IPS DF 6.9 (cell line): ENCODE data around the gene DAGLA.
A peak's percentile ranks its signal among the peaks of the same experiment; 100 is the strongest.

Experiments used
- DNase-seq: peaks from one replicate; pipeline ENCODE4 v3.0.0-alpha.2; 2013; ENCODE audit warnings: low read depth, low spot score
- H3K27ac ChIP-seq: one replicate; pipeline ENCODE4 v1.5.1; 2013; ENCODE audit warnings: low read length, control low read depth
- H3K27me3 ChIP-seq: 2 replicates; pipeline ENCODE4 v1.6.1; 2013; ENCODE audit warnings: mild to moderate bottlenecking, low read length; ENCODE audit not compliant: control insufficient read depth, insufficient read depth
- H3K36me3 ChIP-seq: 2 replicates; pipeline ENCODE4 v1.6.1; 2013; ENCODE audit warnings: low read length; ENCODE audit not compliant: control insufficient read depth, insufficient read depth
- H3K4me1 ChIP-seq: 2 replicates; pipeline ENCODE4 v1.6.1; 2013; ENCODE audit warnings: low read length; ENCODE audit not compliant: control insufficient read depth, insufficient read depth
- H3K4me3 ChIP-seq: 2 replicates; pipeline ENCODE4 v1.5.1; 2013; ENCODE audit warnings: mild to moderate bottlenecking, low read length
- H3K9me3 ChIP-seq: 2 replicates; pipeline ENCODE4 v1.6.1; 2013; ENCODE audit warnings: low read length, inconsistent platforms; ENCODE audit not compliant: control insufficient read depth, insufficient read depth
- WGBS: extraction: QIAGEN DNeasy Blood & Tissue Kit; methylation state at CpG from one replicate; pipeline ENCODE4 v1.1.7; 2013; ENCODE audit warnings: mixed read lengths, missing lambda C conversion rate; ENCODE audit not compliant: insufficient read length, insufficient coverage; 5-methylcytosine and 5-hydroxymethylcytosine counted together

Gene DAGLA

GRCh38 chr11:61787928-61788491 lies 107.8 kb downstream of the DAGLA start:
- Histone ChIP-seq H3K36me3 (peaks cover 38% of the 10 kb centered on the region), H3K27ac (no peak overlapping the region), H3K9me3 (no peaks in the 10 kb centered on the region), H3K4me1 (no peaks in the 10 kb centered on the region), H3K4me3 (no peak overlapping the region), H3K27me3 (no peaks in the 10 kb centered on the region)
- WGBS: no CpG with 5 or more reads among the region's 9 CpGs
- DNase-seq: peak; percentile 43

- no peak overlapping the region for H3K27ac ChIP-seq
- H3K36me3 ChIP-seq: peaks cover 38% of the 10 kb centered on the region
- no peaks in the 10 kb centered on the region for H3K9me3 ChIP-seq
- DNase-seq: no peak
- H3K4me1 ChIP-seq: no peaks in the 10 kb centered on the region
- H3K4me3 ChIP-seq: peak overlapping the region; percentile 64; the same call in 1 of the 2 replicates
- WGBS: no CpG with 5 or more reads among the region's 14 CpGs
- no peaks in the 10 kb centered on the region for H3K27me3 ChIP-seq
Observed at GRCh38 chr11:61791737-61792309, 111.6 kb downstream of the DAGLA start.

GRCh38 chr11:61792310-61793082 lies 112.3 kb downstream of the DAGLA start, which contains the start of the genes FEN1 and TMEM258:
Gene FEN1 (plus strand): TSS chr11:61792911. CDS start chr11:61795362, 2,451 bp downstream.
Gene TMEM258 (minus strand): TSS chr11:61792599. CDS start chr11:61792558, 41 bp downstream.
- no peaks in the 10 kb centered on the region for H3K9me3 ChIP-seq
- no peak for DNase-seq
- peaks cover 32% of the 10 kb centered on the region for H3K36me3 ChIP-seq
- H3K4me3 ChIP-seq: peak within 1 kb of the TSS; percentile 64
- H3K4me1 ChIP-seq: no peaks in the 10 kb centered on the region
- H3K27ac ChIP-seq: no peak within 1 kb of the TSS
- H3K27me3 ChIP-seq: no peaks in the 10 kb centered on the region
- WGBS: no CpG with 5 or more reads among the region's 61 CpGs

- peaks cover 27% of the 10 kb centered on the region for H3K36me3 ChIP-seq
- peak overlapping the region; percentile 64 for H3K4me3 ChIP-seq
- no peaks in the 10 kb centered on the region for H3K9me3 ChIP-seq
- no CpG with 5 or more reads among the region's 29 CpGs for WGBS
- no peaks in the 10 kb centered on the region for H3K27me3 ChIP-seq
- H3K4me1 ChIP-seq: no peaks in the 10 kb centered on the region
- no peak overlapping the region for H3K27ac ChIP-seq
- DNase-seq: no peak
Observed at GRCh38 chr11:61793083-61793828, 113.1 kb downstream of the DAGLA start.

- Histone ChIP-seq H3K27ac (no peak overlapping the region), H3K36me3 (peaks cover 24% of the 10 kb centered on the region), H3K9me3 (no peaks in the 10 kb centered on the region), H3K27me3 (no peaks in the 10 kb centered on the region), H3K4me3 (peak overlapping the region; percentile 64; the same call in 1 of the 2 replicates), H3K4me1 (no peaks in the 10 kb centered on the region)
- no CpG with 5 or more reads among the region's 3 CpGs for WGBS
- no peak for DNase-seq
Observed at GRCh38 chr11:61793829-61794204, 113.6 kb downstream of the DAGLA start.

GRCh38 chr11:61794579-61794978 lies 114.4 kb downstream of the DAGLA start:
- Histone ChIP-seq H3K9me3 (no peaks in the 10 kb centered on the region), H3K27me3 (no peaks in the 10 kb centered on the region), H3K36me3 (peaks cover 21% of the 10 kb centered on the region), H3K4me1 (no peaks in the 10 kb centered on the region), H3K4me3 (no peak overlapping the region), H3K27ac (no peak overlapping the region)
- DNase-seq: no peak
- 100% methylated on average over 1 of the region's 4 CpGs for WGBS

GRCh38 chr11:61795459-61795858 lies 115.3 kb downstream of the DAGLA start:
- no peaks in the 10 kb centered on the region for H3K4me1 ChIP-seq
- peaks cover 14% of the 10 kb centered on the region for H3K36me3 ChIP-seq

GRCh38 chr11:61795876-61796526 lies 115.8 kb downstream of the DAGLA start:
- no peak overlapping the region for H3K4me3 ChIP-seq
- no peaks in the 10 kb centered on the region for H3K27me3 ChIP-seq
- H3K36me3 ChIP-seq: peaks cover 14% of the 10 kb centered on the region
- H3K27ac ChIP-seq: no peak overlapping the region
- H3K4me1 ChIP-seq: no peaks in the 10 kb centered on the region
- no peaks in the 10 kb centered on the region for H3K9me3 ChIP-seq
- WGBS: no CpG with 5 or more reads among the region's 18 CpGs
- DNase-seq: no peak

More at GRCh38 chr11:61795459-61795858, 115.3 kb downstream of the DAGLA start:
- H3K9me3 ChIP-seq: no peaks in the 10 kb centered on the region
- no peaks in the 10 kb centered on the region for H3K27me3 ChIP-seq
- DNase-seq: no peak
- WGBS: no CpG with 5 or more reads among the region's 12 CpGs
- H3K4me3 ChIP-seq: no peak overlapping the region
- no peak overlapping the region for H3K27ac ChIP-seq
